Calu3 (cell line): ENCODE measurements around the gene MARCHF10. TPM values are rescaled to one million over a fixed set of nuclear protein-coding genes. Genes with fewer than 3 reads are reported as not detected.

Source experiments
- BruUV-seq: library from RNA; stranded (reverse); fragments of 400-500 nt; replicated peaks from 2 replicates; lab custom pipeline; 2021; lab: Mats Ljungman, UMichigan
- CTCF ChIA-PET: fragments of 300-600 bp; sonication (Branson Sonifier 250); formaldehyde crosslinking; loops from one replicate; lab custom pipeline; 2022; ENCODE audit warnings: antibody characterized with exemption; lab: Charles Lee
- DNase-seq: peaks from one replicate; pipeline ENCODE4 v3.0.0; 2022
- H3K27ac Mint-ChIP-seq: one replicate; pipeline ENCODE4 v1.8.0; 2022; ENCODE audit warnings: mixed read lengths; ENCODE audit not compliant: unreplicated experiment
- H3K27me3 Mint-ChIP-seq: one replicate; pipeline ENCODE4 v1.8.0; 2022; ENCODE audit warnings: mixed read lengths; ENCODE audit not compliant: unreplicated experiment
- H3K36me3 Mint-ChIP-seq: one replicate; pipeline ENCODE4 v1.8.0; 2022; ENCODE audit warnings: mild to moderate bottlenecking, moderate library complexity, mixed read lengths; ENCODE audit not compliant: insufficient read depth, unreplicated experiment
- H3K4me1 Mint-ChIP-seq: one replicate; pipeline ENCODE4 v1.8.0; 2022; ENCODE audit warnings: mild to moderate bottlenecking, low read depth, mixed read lengths; ENCODE audit not compliant: unreplicated experiment
- H3K4me3 Mint-ChIP-seq: one replicate; pipeline ENCODE4 v1.8.0; 2022; ENCODE audit warnings: mild to moderate bottlenecking, low read depth, moderate library complexity, mixed read lengths; ENCODE audit not compliant: unreplicated experiment
- H3K9me3 Mint-ChIP-seq: one replicate; pipeline ENCODE4 v1.8.0; 2022; ENCODE audit warnings: low read depth, mixed read lengths; ENCODE audit not compliant: unreplicated experiment
- CTCF ChIP-seq: fragments of 200-600 bp; IDR thresholded peaks from one replicate; pipeline ENCODE4 v1.8.0; 2022; ENCODE audit warnings: antibody characterized with exemption; ENCODE audit not compliant: unreplicated experiment
- intact Hi-C: fragments of 100-400 bp; cut with micrococcal nuclease; formaldehyde crosslinking; loops from one replicate; pipeline ENCODE4 v1.10.0; 2022; ENCODE audit not compliant: unreplicated experiment
- total RNA-seq: library from RNA; stranded (reverse); gene quantifications from 2 replicates; pipeline ENCODE4 v1.2.3, GENCODE V29; 2022

Gene MARCHF10
- total RNA-seq, 1 experiment from 2014 or later = not detected

GRCh38 chr17:62666061-62666800 lies 141.9 kb downstream of the MARCHF10 start:
- Mint-ChIP-seq H3K27ac (no peak overlapping the region), H3K27me3 (peaks cover 27% of the 10 kb centered on the region), H3K4me1 (peaks cover 4% of the 10 kb centered on the region), H3K36me3 (no peaks in the 10 kb centered on the region), H3K4me3 (no peak overlapping the region), H3K9me3 (peaks cover 2% of the 10 kb centered on the region)
- intact Hi-C loops = no loop called here
- BruUV-seq = no TSS peak
- no peak for DNase-seq
- CTCF ChIA-PET = no interaction called here
- TF ChIP-seq CTCF = no peak

DNA sequence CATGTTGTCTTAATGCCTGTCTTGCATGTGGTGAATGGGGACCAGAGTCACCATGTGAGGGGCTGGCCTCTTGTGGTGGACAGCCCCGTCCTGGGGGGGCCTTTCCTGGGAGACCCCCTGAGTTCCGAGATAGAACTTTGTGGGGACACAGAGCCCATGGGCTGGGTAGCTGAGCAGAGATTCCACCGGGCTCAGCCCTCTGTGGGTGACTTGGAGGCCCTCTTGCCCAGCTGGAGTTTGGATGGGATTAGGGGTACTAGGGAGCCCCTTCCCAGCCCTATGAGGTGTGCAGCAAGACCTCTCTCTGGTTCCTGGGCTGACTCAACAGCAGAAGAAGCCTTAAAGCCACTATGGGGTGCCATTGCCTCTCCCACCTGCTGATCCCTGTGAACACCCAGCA lies 142.5 kb downstream of the MARCHF10 start:
- peaks cover 33% of the 10 kb centered on the region for H3K27me3 Mint-ChIP-seq
- no peak for DNase-seq
- CTCF ChIA-PET = no interaction called here
- intact Hi-C loops = no loop called here
- no peak for TF ChIP-seq CTCF
- H3K27ac Mint-ChIP-seq = no peak overlapping the region
- no peak overlapping the region for H3K4me3 Mint-ChIP-seq
- BruUV-seq = no TSS peak
- no peaks in the 10 kb centered on the region for H3K36me3 Mint-ChIP-seq
- peaks cover 5% of the 10 kb centered on the region for H3K9me3 Mint-ChIP-seq
- H3K4me1 Mint-ChIP-seq = no peaks in the 10 kb centered on the region

DNA sequence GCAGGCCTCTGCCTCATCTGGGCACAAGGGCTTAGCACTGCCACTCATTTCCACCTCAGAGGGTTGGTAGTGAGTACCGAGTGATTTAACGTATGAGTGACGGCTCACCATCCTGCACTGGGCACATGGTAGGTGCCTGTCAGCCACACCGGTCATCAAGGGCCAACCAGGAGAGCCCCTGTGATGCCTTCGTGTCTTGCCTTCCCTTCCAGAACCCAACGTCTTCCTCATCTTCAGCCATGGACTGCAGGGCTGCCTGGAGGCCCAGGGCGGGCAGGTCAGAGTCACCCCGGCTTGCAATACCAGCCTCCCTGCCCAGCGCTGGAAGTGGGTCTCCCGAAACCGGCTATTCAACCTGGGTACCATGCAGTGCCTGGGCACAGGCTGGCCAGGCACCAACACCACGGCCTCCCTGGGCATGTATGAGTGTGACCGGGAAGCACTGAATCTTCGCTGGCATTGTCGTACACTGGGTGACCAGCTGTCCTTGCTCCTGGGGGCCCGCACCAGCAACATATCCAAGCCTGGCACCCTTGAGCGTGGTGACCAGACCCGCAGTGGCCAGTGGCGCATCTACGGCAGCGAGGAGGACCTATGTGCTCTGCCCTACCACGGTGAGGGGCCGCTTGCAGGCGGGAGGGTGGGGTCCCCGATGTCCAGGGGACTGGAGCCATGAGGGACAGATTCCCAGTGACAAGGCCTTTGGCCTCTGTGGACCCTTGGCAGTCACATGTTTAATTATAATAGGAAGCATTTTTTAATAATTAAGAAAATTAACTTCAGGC lies 143.6 kb downstream of the MARCHF10 start:
- no peak for DNase-seq
- peaks cover 5% of the 10 kb centered on the region for H3K9me3 Mint-ChIP-seq
- no TSS peak for BruUV-seq
- intact Hi-C loops = no loop called here
- H3K27ac Mint-ChIP-seq = no peak overlapping the region
- no peak for TF ChIP-seq CTCF
- H3K27me3 Mint-ChIP-seq = peaks cover 44% of the 10 kb centered on the region
- no peak overlapping the region for H3K4me3 Mint-ChIP-seq
- H3K36me3 Mint-ChIP-seq = no peaks in the 10 kb centered on the region
- H3K4me1 Mint-ChIP-seq = no peaks in the 10 kb centered on the region
- CTCF ChIA-PET = no interaction called here

DNA sequence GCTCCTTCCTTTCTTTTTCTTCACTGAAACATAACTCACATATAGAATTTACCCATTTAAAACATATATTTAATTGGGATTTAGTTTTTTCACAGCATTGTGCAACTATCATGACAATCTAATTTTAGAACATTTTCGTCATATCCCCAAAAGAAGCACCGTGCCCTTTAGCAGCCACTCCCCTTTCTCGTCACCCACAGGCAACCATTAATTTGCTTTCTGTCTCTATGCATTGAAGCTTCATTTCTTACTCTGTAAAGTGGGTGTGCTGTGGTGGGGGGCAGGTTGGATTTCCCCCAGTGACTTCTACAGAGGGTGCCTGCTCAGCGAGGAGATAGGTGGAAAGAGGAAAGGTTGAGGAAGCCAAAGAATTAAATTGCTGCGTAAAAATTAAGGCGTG lies 144.8 kb downstream of the MARCHF10 start:
- Mint-ChIP-seq H3K4me3 (no peak overlapping the region), H3K4me1 (no peaks in the 10 kb centered on the region), H3K27me3 (peaks cover 47% of the 10 kb centered on the region), H3K9me3 (peaks cover 5% of the 10 kb centered on the region), H3K27ac (no peak overlapping the region), H3K36me3 (no peaks in the 10 kb centered on the region)
- DNase-seq = no peak
- CTCF ChIA-PET = interaction anchor here (0.6 kb wide), 1 partner anchor 59 kb away, joined by 3 read pairs; no protein-coding TSS in a partner anchor
- intact Hi-C loops = no loop called here
- no TSS peak for BruUV-seq
- TF ChIP-seq CTCF = no peak
